WI38 (cell line): ENCODE measurements around the gene STX12.
A peak's percentile ranks its signal among the peaks of the same experiment; 100 is the strongest.
"Not testable (repeated sequence)": the region's sequence is repeated elsewhere in the genome, so short reads cannot be mapped to it uniquely, and the experiment has no call there.

ENCODE experiments used
- H3K4me3 ChIP-seq: 2 replicates; pipeline ENCODE4 v1.5.1; 2011; ENCODE audit warnings: low read depth, mild to moderate bottlenecking, control low read depth, low read length
- CTCF ChIP-seq: IDR thresholded peaks from 2 replicates; pipeline ENCODE4 v1.5.1; 2012; ENCODE audit warnings: low read depth, mild to moderate bottlenecking, control low read depth, low read length

STX12 gene

GRCh38 chr1:27816921-27817630 lies 44.1 kb downstream of the STX12 start:
- TF ChIP-seq CTCF: no peak
- H3K4me3 ChIP-seq: no peak overlapping the region

- TF ChIP-seq CTCF: no peak
- no peak overlapping the region for H3K4me3 ChIP-seq
Measured at GRCh38 chr1:27821761-27822315, 48.8 kb downstream of the STX12 start.

GRCh38 chr1:27823784-27824183 lies 50.8 kb downstream of the STX12 start:
- H3K4me3 ChIP-seq: no peak overlapping the region
- TF ChIP-seq CTCF: no peak

DNA sequence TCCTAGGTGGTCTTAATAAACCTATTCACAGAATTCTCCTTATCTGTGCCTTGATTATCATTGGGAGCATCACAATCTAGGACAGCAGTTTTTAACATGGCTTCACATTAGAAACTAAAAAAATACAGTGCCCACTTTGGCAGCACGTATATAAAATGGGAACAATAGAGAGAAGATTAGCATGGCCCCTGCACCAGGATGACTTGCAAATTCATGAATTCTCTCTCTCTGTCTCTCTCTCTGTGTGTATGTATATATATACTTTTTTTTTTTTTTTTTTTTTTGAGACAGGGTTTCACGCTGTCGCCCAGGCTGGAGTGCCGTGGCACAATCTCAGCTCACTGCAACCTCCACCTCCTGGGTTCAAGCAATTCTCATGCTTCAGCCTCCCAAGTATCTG lies 51.4 kb downstream of the STX12 start:
- no peak overlapping the region for H3K4me3 ChIP-seq
- TF ChIP-seq CTCF: no peak

GRCh38 chr1:27829339-27829960 lies 56.4 kb downstream of the STX12 start:
- H3K4me3 ChIP-seq: not testable (repeated sequence)

DNA sequence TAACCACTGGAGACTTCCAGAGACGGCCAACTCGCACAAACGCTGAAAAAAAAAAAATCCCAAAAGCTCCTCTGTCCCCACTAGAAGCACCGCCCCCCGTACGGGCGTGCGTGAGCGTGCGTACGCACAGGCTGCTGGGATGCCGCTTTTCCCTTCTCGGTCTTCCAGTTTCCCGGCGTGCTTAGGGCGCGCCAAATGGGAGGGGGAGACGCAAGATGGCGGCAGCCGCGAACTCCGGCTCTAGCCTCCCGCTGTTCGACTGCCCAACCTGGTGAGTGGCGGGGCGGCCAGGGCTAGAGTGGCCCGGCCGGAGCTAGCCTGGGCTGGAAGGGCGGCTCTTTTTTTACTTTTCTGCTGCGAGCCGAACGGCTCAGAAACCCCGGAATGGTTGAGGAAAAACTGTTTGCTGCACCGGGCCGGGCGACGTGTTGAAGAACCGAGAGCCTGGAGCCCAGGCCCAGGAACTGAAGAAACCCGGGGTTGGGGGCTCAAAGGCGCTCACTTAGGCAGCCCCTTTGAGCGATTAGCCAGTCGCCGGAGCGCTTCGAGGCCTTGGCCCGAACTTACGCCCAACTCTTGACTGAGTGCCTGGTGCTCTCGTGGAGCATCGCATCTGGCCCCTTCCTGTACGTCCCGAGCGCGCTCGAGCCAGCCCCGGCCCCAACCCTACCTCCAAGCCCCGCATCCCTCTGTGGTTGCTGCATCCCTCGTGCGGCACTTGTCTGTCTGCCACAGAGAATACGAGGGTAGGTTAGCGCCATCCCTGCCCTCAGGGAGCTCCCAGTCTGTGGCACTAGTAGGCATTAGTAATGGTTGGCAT lies 57.8 kb downstream of the STX12 start, which contains the start of gene PPP1R8:
TSS of gene PPP1R8 (plus strand) at position 162 of the 820 bp plus-strand sequence. CDS start at position 216, 54 bp downstream.
- no peak for TF ChIP-seq CTCF
- peak within 1 kb of the TSS; percentile 95 for H3K4me3 ChIP-seq

DNA sequence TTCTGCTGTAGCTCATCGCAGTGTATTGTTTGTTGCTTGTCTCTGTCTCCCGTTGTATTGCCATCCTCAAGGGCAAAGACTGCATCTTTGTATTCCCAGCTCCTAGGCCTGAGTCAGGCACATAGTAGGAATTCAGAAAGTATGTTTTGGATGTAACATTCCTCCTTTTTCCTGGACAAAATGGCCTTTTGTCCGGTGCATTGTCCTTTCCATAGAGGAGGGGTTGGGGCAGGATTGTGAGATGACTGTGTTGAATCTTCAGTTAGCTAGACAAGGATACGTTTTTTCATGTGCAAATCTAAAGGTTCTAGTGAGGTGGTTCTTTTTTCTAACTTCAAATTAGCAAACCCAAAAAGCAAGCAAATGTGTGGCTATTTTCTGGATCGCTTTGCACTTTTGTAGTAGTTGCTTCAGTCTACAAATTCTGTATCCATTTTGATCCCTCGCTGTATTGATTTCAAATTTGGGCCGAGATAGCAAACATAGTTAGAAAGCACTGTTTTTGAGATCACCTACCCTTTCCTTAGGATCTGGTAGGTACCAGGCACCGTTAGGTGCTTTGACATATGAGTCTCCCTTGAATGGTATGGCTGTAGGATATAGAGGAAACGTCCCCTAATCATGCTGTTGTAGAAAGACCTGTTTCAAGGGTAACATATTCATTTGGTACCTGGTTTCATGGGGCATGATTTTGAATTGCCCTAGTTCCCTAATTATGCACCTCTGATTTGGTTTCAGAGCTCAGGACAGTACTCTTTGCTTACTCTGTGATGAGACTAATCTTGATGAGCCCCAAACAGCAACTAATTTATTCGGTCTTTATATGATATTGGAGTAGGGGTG lies 58.8 kb downstream of the STX12 start:
- H3K4me3 ChIP-seq: peak overlapping the region; percentile 95

More for the DNA sequence above, 58.8 kb downstream of the STX12 start:
- no peak for TF ChIP-seq CTCF
